C4-2B (cell line): Measurements from ENCODE around the gene AUTS2.

Source experiments
- CTCF ChIP-seq: fragments of 450-650 bp; conservative IDR thresholded peaks from 2 replicates; pipeline ENCODE4 v1.5.1; 2017; ENCODE audit warnings: mild to moderate bottlenecking
- ZFX ChIP-seq: fragments of 450-650 bp; IDR thresholded peaks from 2 replicates; pipeline ENCODE4 v1.6.1; 2017

- TF ChIP-seq CTCF (no peak), ZFX (no peak)
Measured at GRCh38 chr7:69959789-69960499, 361.7 kb downstream of the AUTS2 start.
